NCI-H187 (cell line): Measurements from ENCODE around the gene STH.
"Not testable (repeated sequence)": the region's sequence is repeated elsewhere in the genome, so short reads cannot be mapped to it uniquely, and the experiment has no call there.

Experiments
- DNase-seq, 2 experiments: peaks; one replicate each; lab custom pipeline; 2025; lab: John Stamatoyannopoulos, UW

Gene STH

GRCh38 chr17:46006082-46006481, 7.0 kb downstream of the STH start:
- not testable (repeated sequence) for DNase-seq

GRCh38 chr17:46007461-46007965, 8.5 kb downstream of the STH start:
- no peak for DNase-seq

- no peak for DNase-seq
Observed at GRCh38 chr17:46008591-46008990, 9.5 kb downstream of the STH start.

GRCh38 chr17:46009681-46010596, 10.9 kb downstream of the STH start:
- DNase-seq: no peak

GRCh38 chr17:46010597-46011186, 11.6 kb downstream of the STH start:
- DNase-seq: no peak

- DNase-seq: no peak
Observed at GRCh38 chr17:46011711-46012505, 12.9 kb downstream of the STH start.

- DNase-seq: no peak
Observed at GRCh38 chr17:46012506-46013079, 13.5 kb downstream of the STH start.

GRCh38 chr17:46013127-46013501, 14.1 kb downstream of the STH start:
- DNase-seq: no peak

GRCh38 chr17:46013502-46014165, 14.6 kb downstream of the STH start:
- DNase-seq: no peak

- DNase-seq: not testable (repeated sequence)
Observed at GRCh38 chr17:46019408-46019925, 20.4 kb downstream of the STH start.

GRCh38 chr17:46020023-46020761, 21.1 kb downstream of the STH start:
- DNase-seq: no peak

GRCh38 chr17:46020998-46021397, 21.9 kb downstream of the STH start:
- no peak for DNase-seq

GRCh38 chr17:46023366-46023765, 24.3 kb downstream of the STH start:
- not testable (repeated sequence) for DNase-seq

- no peak for DNase-seq
Observed at GRCh38 chr17:46023783-46024388, 24.8 kb downstream of the STH start.

GRCh38 chr17:46024590-46024989, 25.5 kb downstream of the STH start:
- no peak for DNase-seq

- no peak for DNase-seq
Observed at GRCh38 chr17:46025060-46025459, 26.0 kb downstream of the STH start.

- DNase-seq: no peak
Observed at GRCh38 chr17:46025510-46026165, 26.6 kb downstream of the STH start.

GRCh38 chr17:46026166-46027047, 27.4 kb downstream of the STH start:
- DNase-seq: no peak
